Breast epithelium (tissue), 4 donors: Measurements from ENCODE around the gene GTPBP8. TPM values are rescaled to one million over a fixed set of nuclear protein-coding genes. Genes with fewer than 3 reads are reported as not detected.
A peak's percentile ranks its signal among the peaks of the same experiment; 100 is the strongest.

Experiments used
- DNase-seq, 2 donors: peaks; one replicate each; pipeline ENCODE4 v3.0.0-alpha.2; 2019; ENCODE audit warnings: low spot score in 2 of 2
- H3K27ac ChIP-seq, 2 donors: fragments of 200-600 bp; sonication (generic) in 1 of 2; one replicate each; pipeline ENCODE4 v1.5.1; 2016 to 2019; ENCODE audit warnings: mild to moderate bottlenecking in 1 of 2
- H3K27me3 ChIP-seq, 2 donors: fragments of 200-600 bp; sonication (generic) in 1 of 2; one replicate each; pipeline versions ENCODE4 v1.5.1 to v1.6.0; 2017 to 2019; ENCODE audit warnings: control low read depth in 1 of 2, mild to moderate bottlenecking in 1 of 2
- H3K36me3 ChIP-seq: fragments of 200-600 bp; one replicate; pipeline ENCODE4 v1.5.1; 2019
- H3K4me1 ChIP-seq, 2 donors: fragments of 200-600 bp; sonication (generic); one replicate each; pipeline ENCODE4 v1.5.1; 2016 to 2019; ENCODE audit warnings: control low read depth in 1 of 2
- H3K4me3 ChIP-seq, 3 donors: fragments of 200-600 bp; sonication (generic); 1 replicate in 2 of 3; 2 replicates in 1 of 3; pipeline ENCODE4 v1.5.1; 2016 to 2019; ENCODE audit warnings: mild to moderate bottlenecking in 3 of 3, moderate library complexity in 2 of 3
- H3K9me3 ChIP-seq, 2 donors: fragments of 200-600 bp; sonication (generic) in 1 of 2; one replicate each; pipeline ENCODE4 v1.5.1; 2016 to 2019; ENCODE audit warnings: control low read depth in 1 of 2
- POLR2A ChIP-seq: fragments of 450-650 bp; IDR thresholded peaks from one replicate; pipeline ENCODE4 v1.6.1; 2016; ENCODE audit warnings: antibody characterized with exemption, mild to moderate bottlenecking, moderate library complexity
- POLR2AphosphoS5 ChIP-seq, 3 donors: sonication (generic); formaldehyde crosslinking; IDR thresholded peaks; one replicate each; pipeline ENCODE4 v1.6.1; 2017; ENCODE audit warnings: antibody characterized with exemption in 3 of 3
- intact Hi-C: fragments of 100-400 bp; cut with DNase I; formaldehyde crosslinking; loops from one replicate; pipeline ENCODE4 v1.15.1; 2023; ENCODE audit warnings: low total_unique reads
- total RNA-seq, 3 donors: library from RNA; depleted of rRNA; stranded (reverse); fragments of >200 nt; gene quantifications; one replicate each; pipeline ENCODE4 v1.1.0, GENCODE V29; 2016
- TF ChIP-seq, protein P1 (sequence below), 3 donors: fragments of 450-650 bp; IDR thresholded peaks; one replicate each; pipeline ENCODE4 v1.5.1; 2016 to 2017; ENCODE audit warnings: antibody characterized with exemption in 3 of 3, mild to moderate bottlenecking in 3 of 3, moderate library complexity in 3 of 3

GTPBP8 gene
- total RNA-seq, 3 donors from 2014 or later: 23.4 to 32.8 (median 24.2) TPM

DNA sequence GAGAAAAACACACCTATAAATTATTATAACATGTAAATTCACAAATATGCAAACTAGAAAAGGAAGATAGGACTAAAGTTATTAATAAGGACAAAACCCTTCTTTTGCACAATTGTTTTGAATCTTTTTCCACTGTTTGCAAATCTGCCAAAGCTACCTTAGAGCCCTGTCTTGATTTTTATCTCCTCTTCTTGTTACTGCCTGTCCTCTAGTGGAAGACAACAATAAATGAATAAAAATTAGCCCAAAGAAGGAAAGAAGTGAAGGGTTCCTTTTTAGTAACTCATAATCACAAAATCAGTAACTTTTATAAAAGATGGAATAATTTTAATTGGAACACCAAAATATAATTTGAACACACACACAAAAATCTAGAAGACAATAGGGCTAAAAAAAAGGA, 18.6 kb upstream of the GTPBP8 start:
- Histone ChIP-seq H3K9me3 (no peaks in the 10 kb centered on the region), H3K4me3 (no peak overlapping the region), H3K4me1 (no peaks in the 10 kb centered on the region), H3K36me3 (no peaks in the 10 kb centered on the region), H3K27me3 (no peaks in the 10 kb centered on the region), H3K27ac (no peak overlapping the region)
- TF ChIP-seq, protein P1, sequence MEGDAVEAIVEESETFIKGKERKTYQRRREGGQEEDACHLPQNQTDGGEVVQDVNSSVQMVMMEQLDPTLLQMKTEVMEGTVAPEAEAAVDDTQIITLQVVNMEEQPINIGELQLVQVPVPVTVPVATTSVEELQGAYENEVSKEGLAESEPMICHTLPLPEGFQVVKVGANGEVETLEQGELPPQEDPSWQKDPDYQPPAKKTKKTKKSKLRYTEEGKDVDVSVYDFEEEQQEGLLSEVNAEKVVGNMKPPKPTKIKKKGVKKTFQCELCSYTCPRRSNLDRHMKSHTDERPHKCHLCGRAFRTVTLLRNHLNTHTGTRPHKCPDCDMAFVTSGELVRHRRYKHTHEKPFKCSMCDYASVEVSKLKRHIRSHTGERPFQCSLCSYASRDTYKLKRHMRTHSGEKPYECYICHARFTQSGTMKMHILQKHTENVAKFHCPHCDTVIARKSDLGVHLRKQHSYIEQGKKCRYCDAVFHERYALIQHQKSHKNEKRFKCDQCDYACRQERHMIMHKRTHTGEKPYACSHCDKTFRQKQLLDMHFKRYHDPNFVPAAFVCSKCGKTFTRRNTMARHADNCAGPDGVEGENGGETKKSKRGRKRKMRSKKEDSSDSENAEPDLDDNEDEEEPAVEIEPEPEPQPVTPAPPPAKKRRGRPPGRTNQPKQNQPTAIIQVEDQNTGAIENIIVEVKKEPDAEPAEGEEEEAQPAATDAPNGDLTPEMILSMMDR (IDR thresholded peaks at IDR 0.05): no peak
- no peak for TF ChIP-seq POLR2AphosphoS5 (IDR thresholded peaks at IDR 0.05)
- TF ChIP-seq POLR2A: no peak
- DNase-seq: no peak
- intact Hi-C loops: no loop called here

DNA sequence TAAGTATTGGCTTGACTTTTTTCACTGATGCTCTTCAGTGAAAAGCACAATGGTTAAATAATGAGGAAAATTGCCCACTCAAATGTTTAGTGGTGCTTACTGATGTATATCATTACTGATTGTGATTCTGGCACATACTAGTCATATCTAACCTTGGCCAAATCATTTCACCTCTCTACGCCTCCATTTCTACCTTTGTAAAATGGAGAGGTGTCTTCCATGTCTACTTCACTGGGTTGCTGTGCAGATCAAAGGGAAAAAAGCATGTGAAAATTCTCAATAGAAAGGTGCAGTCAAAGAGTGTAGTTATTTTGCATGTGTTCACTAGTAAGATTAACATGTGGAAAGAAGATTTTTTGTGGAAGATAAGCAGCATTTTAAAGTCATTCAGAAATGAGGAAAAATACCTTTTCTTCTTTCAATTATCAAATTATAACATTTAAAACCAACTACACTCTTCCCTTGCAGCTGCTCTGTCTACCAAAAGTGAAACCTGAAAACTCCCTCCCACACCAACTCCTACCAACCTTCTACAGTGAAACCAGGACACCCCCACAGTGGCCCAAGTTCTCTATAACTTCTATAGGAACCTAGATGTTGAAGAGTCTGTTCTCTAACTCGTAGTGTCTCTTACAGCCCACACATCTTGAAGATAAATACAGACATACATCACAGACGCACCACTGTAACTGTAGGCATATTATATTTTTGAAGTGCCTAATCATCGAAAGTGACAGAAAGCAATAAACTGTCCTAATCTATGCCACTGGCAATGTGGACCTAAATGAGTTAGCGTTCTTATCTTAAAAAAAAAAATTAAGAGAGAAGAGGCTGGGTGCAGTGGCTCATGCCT, 17.2 kb upstream of the GTPBP8 start:
- Histone ChIP-seq H3K4me3 (peak overlapping the region in 2 of 3 donors; percentile 13 to 21), H3K9me3 (no peaks in the 10 kb centered on the region), H3K36me3 (no peaks in the 10 kb centered on the region), H3K4me1 (no peaks in the 10 kb centered on the region), H3K27ac (no peak overlapping the region), H3K27me3 (no peaks in the 10 kb centered on the region)
- no peak for DNase-seq
- intact Hi-C loops: no loop called here
- no peak for TF ChIP-seq POLR2A
- TF ChIP-seq POLR2AphosphoS5 (IDR thresholded peaks at IDR 0.05): no peak
- TF ChIP-seq, protein P1 (IDR thresholded peaks at IDR 0.05): no peak

DNA sequence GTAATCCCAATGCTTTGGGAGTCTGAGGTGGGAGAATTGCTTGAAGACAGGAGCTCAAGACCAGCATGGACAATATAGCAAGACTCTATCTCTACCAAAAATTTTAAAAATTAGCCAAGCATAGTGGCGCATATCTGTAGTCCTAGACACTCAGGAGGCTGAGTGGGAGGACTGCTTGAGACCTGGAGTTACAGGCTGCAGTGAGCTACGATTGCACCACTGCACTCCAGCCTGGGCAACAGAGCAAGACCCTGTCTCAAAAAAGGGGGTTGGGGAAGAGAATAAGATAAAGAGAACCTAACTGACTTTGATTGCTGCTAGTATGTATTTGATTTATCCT, 16.6 kb upstream of the GTPBP8 start:
- no peaks in the 10 kb centered on the region for H3K36me3 ChIP-seq
- TF ChIP-seq, protein P1 (IDR thresholded peaks at IDR 0.05): no peak
- TF ChIP-seq POLR2A (no peak), POLR2AphosphoS5 (IDR thresholded peaks at IDR 0.05) (no peak)
- H3K4me1 ChIP-seq: no peaks in the 10 kb centered on the region
- H3K27me3 ChIP-seq: no peaks in the 10 kb centered on the region
- no peak for DNase-seq
- no peak overlapping the region for H3K27ac ChIP-seq
- intact Hi-C loops: no loop called here
- peak overlapping the region in 2 of 3 donors; percentile 13 to 21 for H3K4me3 ChIP-seq
- no peaks in the 10 kb centered on the region for H3K9me3 ChIP-seq

DNA sequence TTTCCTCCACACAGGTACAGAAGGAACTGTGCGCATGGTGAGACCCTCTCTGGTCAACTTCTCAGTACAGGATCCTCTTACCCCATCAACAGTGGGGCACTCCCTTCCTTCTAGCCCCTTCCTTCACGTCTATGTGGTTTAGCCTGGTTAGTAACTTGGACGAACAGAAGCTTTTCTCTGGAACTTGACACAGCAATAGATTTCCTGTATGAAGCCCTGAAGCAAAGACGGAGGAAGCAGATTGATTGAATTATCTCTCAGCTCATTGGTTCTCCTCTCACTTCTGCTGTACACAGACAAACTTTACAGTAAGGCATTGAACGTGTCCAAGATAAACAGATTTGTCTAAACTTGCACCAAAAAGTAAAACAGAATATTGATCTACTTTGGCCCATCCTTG, 15.9 kb upstream of the GTPBP8 start, which contains the start of gene CD200R1:
CD200R1 (minus strand) TSS at position 210 of the 400 bp plus-strand sequence. CDS start 246 bp downstream, outside the sequence.
- no peaks in the 10 kb centered on the region for H3K4me1 ChIP-seq
- H3K27me3 ChIP-seq: no peaks in the 10 kb centered on the region
- no peak for TF ChIP-seq POLR2AphosphoS5 (IDR thresholded peaks at IDR 0.05)
- TF ChIP-seq, protein P1 (IDR thresholded peaks at IDR 0.05): no peak
- TF ChIP-seq POLR2A: no peak
- no peaks in the 10 kb centered on the region for H3K9me3 ChIP-seq
- H3K4me3 ChIP-seq: peak within 1 kb of the TSS in 2 of 3 donors; percentile 13 to 21
- H3K27ac ChIP-seq: no peak within 1 kb of the TSS
- no peak for DNase-seq
- H3K36me3 ChIP-seq: no peaks in the 10 kb centered on the region
- intact Hi-C loops: no loop called here

DNA sequence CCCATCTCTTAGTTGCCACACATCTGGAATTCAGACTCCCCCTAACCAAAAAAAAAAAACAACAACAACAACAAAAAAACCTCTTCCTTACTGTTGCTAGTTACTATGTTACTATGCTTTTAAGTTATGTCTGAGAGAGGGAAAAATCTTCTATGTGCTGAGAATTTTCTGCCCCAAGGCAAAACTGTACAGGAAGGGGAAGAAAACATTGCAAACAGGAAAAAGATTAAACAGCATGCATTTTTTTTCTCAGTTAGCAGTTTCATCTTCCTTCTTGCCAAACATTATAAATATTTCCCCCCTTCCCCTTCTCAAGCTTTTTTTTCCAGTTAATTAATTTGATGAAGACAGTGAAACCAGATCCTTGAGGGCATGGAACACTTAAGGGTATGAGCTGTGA, 14.8 kb upstream of the GTPBP8 start:
- Histone ChIP-seq H3K4me3 (no peak overlapping the region), H3K27me3 (no peaks in the 10 kb centered on the region), H3K27ac (no peak overlapping the region), H3K36me3 (no peaks in the 10 kb centered on the region), H3K4me1 (no peaks in the 10 kb centered on the region), H3K9me3 (no peaks in the 10 kb centered on the region)
- TF ChIP-seq POLR2A: no peak
- TF ChIP-seq POLR2AphosphoS5 (IDR thresholded peaks at IDR 0.05): no peak
- TF ChIP-seq, protein P1 (IDR thresholded peaks at IDR 0.05): no peak
- DNase-seq: no peak
- intact Hi-C loops: no loop called here
